ENCODE measurements around the gene ZC3HAV1. TPM values are rescaled to one million over a fixed set of nuclear protein-coding genes. Genes with fewer than 3 reads are reported as not detected.

ZC3HAV1 gene
- total and polyA plus RNA-seq, 9 of the 15 experiments (the other 6 are each of a cell fraction or from before 2014, with no cell fraction given), result 11.9 to 40.5 (median 23.9) TPM

DNA sequence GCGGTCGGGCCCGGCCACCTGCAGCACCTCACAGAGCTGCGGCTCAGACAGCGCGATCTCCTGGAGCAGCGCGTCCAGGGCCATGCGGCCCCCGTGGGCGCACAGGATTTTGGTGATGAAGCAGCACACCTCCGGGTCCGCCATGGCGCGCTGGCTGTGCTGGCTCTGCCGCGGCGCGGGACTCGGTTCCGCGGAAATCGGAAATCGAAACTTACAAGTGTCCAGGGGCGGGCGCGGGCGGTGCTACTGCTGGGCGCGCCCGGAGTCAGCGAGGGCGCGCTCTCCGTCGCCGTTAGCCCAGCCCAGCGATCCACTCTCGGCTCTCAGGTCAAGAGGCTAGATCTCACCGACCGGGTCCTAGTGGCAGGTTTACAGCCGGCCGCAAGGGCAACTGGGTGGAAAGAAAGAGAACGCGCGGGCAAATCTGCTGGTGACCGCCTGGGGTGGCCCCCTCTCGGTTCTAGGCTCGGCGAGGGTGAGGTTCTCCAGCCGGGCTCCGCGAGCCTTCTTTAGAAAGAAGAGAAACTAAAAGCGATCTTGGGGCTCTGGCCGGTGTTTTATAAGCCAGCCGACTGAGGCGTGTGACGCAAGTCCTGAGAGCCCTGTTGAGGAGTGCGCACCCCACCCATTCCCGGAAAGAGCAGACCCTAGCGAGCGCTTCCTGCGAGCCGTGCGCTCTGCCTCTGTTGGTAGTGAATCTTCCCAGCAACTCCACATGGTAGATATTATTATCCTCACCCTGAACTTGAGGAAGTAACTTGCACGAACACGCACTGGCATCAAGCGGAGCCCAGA lies at the start of gene ZC3HAV1 (continued):
- TF ChIP-seq, protein P1, sequence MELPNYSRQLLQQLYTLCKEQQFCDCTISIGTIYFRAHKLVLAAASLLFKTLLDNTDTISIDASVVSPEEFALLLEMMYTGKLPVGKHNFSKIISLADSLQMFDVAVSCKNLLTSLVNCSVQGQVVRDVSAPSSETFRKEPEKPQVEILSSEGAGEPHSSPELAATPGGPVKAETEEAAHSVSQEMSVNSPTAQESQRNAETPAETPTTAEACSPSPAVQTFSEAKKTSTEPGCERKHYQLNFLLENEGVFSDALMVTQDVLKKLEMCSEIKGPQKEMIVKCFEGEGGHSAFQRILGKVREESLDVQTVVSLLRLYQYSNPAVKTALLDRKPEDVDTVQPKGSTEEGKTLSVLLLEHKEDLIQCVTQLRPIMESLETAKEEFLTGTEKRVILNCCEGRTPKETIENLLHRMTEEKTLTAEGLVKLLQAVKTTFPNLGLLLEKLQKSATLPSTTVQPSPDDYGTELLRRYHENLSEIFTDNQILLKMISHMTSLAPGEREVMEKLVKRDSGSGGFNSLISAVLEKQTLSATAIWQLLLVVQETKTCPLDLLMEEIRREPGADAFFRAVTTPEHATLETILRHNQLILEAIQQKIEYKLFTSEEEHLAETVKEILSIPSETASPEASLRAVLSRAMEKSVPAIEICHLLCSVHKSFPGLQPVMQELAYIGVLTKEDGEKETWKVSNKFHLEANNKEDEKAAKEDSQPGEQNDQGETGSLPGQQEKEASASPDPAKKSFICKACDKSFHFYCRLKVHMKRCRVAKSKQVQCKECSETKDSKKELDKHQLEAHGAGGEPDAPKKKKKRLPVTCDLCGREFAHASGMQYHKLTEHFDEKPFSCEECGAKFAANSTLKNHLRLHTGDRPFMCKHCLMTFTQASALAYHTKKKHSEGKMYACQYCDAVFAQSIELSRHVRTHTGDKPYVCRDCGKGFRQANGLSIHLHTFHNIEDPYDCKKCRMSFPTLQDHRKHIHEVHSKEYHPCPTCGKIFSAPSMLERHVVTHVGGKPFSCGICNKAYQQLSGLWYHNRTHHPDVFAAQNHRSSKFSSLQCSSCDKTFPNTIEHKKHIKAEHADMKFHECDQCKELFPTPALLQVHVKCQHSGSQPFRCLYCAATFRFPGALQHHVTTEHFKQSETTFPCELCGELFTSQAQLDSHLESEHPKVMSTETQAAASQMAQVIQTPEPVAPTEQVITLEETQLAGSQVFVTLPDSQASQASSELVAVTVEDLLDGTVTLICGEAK (IDR thresholded peaks at IDR 0.05), result peak; percentile 68
- TF ChIP-seq, protein P1 (CRISPR knock-in tag; IDR thresholded peaks at IDR 0.05), result no peak
- TF ChIP-seq, protein P2, sequence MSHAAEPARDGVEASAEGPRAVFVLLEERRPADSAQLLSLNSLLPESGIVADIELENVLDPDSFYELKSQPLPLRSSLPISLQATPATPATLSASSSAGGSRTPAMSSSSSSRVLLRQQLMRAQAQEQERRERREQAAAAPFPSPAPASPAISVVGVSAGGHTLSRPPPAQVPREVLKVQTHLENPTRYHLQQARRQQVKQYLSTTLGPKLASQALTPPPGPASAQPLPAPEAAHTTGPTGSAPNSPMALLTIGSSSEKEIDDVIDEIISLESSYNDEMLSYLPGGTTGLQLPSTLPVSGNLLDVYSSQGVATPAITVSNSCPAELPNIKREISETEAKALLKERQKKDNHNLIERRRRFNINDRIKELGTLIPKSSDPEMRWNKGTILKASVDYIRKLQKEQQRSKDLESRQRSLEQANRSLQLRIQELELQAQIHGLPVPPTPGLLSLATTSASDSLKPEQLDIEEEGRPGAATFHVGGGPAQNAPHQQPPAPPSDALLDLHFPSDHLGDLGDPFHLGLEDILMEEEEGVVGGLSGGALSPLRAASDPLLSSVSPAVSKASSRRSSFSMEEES (CRISPR knock-in tag; IDR thresholded peaks at IDR 0.05), result 0 out of 2 replicates have a peak, but pooled peaks have one; percentile 8
- TF ChIP-seq ZNF12 (CRISPR knock-in tag; IDR thresholded peaks at IDR 0.05) (no peak; the same call in 1 of the 2 replicates), MBD2 (IDR thresholded peaks at IDR 0.05; ENCODE audit: borderline replicate concordance, low read depth) (peak; percentile 30; the same call in 1 of the 2 replicates), DMBX1 (CRISPR knock-in tag; IDR thresholded peaks at IDR 0.05; ENCODE audit: borderline replicate concordance) (no peak; the same call in 1 of the 2 replicates)
- TF ChIP-seq, protein P3, sequence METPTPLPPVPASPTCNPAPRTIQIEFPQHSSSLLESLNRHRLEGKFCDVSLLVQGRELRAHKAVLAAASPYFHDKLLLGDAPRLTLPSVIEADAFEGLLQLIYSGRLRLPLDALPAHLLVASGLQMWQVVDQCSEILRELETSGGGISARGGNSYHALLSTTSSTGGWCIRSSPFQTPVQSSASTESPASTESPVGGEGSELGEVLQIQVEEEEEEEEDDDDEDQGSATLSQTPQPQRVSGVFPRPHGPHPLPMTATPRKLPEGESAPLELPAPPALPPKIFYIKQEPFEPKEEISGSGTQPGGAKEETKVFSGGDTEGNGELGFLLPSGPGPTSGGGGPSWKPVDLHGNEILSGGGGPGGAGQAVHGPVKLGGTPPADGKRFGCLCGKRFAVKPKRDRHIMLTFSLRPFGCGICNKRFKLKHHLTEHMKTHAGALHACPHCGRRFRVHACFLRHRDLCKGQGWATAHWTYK (CRISPR knock-in tag; IDR thresholded peaks at IDR 0.05), result peak; percentile 84; the same call in 1 of the 2 replicates
- TF ChIP-seq, protein P4, sequence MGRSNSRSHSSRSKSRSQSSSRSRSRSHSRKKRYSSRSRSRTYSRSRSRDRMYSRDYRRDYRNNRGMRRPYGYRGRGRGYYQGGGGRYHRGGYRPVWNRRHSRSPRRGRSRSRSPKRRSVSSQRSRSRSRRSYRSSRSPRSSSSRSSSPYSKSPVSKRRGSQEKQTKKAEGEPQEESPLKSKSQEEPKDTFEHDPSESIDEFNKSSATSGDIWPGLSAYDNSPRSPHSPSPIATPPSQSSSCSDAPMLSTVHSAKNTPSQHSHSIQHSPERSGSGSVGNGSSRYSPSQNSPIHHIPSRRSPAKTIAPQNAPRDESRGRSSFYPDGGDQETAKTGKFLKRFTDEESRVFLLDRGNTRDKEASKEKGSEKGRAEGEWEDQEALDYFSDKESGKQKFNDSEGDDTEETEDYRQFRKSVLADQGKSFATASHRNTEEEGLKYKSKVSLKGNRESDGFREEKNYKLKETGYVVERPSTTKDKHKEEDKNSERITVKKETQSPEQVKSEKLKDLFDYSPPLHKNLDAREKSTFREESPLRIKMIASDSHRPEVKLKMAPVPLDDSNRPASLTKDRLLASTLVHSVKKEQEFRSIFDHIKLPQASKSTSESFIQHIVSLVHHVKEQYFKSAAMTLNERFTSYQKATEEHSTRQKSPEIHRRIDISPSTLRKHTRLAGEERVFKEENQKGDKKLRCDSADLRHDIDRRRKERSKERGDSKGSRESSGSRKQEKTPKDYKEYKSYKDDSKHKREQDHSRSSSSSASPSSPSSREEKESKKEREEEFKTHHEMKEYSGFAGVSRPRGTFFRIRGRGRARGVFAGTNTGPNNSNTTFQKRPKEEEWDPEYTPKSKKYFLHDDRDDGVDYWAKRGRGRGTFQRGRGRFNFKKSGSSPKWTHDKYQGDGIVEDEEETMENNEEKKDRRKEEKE (IDR thresholded peaks at IDR 0.05; ENCODE audit: borderline replicate concordance in 1 of 2, control insufficient read depth in 1 of 2, low read depth in 2 of 2, low read length in 1 of 2), result peak in 1 of 2 experiments; percentile 60; a peak in 2 of 4 replicates

All from K562 (cell line).